Aorta (tissue), 5 donors: ENCODE results near the gene TSR2. TPM values are rescaled to one million over a fixed set of nuclear protein-coding genes. Genes with fewer than 3 reads are reported as not detected.

Source experiments
- ATAC-seq: fragments of 200-7000 bp; cut with Tn5 transposase; one replicate; pipeline ENCODE4 v1.9.1; 2022; ENCODE audit warnings: moderate library complexity; ENCODE audit not compliant: low FRiP score
- DNase-seq, 2 donors: peaks; one replicate each; pipeline ENCODE4 v3.0.0-alpha.2; 2020
- H3K27ac ChIP-seq, 2 donors: one replicate each; pipeline ENCODE4 v1.5.1; 2013; ENCODE audit warnings: low read length in 2 of 2, mild to moderate bottlenecking in 2 of 2, moderate library complexity in 2 of 2, control low read depth in 1 of 2, inconsistent platforms in 1 of 2, low read depth in 1 of 2
- H3K27me3 ChIP-seq, 2 donors: one replicate each; pipeline ENCODE4 v1.6.1; 2013; ENCODE audit warnings: control low read depth in 1 of 2, low read length in 1 of 2, mild to moderate bottlenecking in 1 of 2, moderate library complexity in 1 of 2; ENCODE audit not compliant: insufficient read depth in 2 of 2, control insufficient read depth in 1 of 2
- H3K36me3 ChIP-seq, 2 donors: one replicate each; pipeline ENCODE4 v1.6.1; 2013; ENCODE audit warnings: control low read depth in 1 of 2, low read length in 1 of 2, mild to moderate bottlenecking in 1 of 2; ENCODE audit not compliant: insufficient read depth in 2 of 2, control insufficient read depth in 1 of 2
- H3K4me1 ChIP-seq, 2 donors: one replicate each; pipeline ENCODE4 v1.6.1; 2013; ENCODE audit warnings: low read length in 2 of 2, control low read depth in 1 of 2, mild to moderate bottlenecking in 1 of 2, moderate library complexity in 1 of 2; ENCODE audit not compliant: insufficient read depth in 2 of 2, control insufficient read depth in 1 of 2
- H3K4me3 ChIP-seq, 2 donors: one replicate each; pipeline ENCODE4 v1.5.1; 2013; ENCODE audit warnings: low read length in 2 of 2, control low read depth in 1 of 2, mild to moderate bottlenecking in 1 of 2
- H3K9me3 ChIP-seq: one replicate; pipeline ENCODE4 v1.6.1; 2013; ENCODE audit warnings: mild to moderate bottlenecking, low read length; ENCODE audit not compliant: control insufficient read depth
- WGBS, 2 donors: extraction: QIAGEN DNeasy Blood & Tissue Kit; methylation state at CpG; one replicate each; pipeline ENCODE4 v1.1.7; 2013; 5-methylcytosine and 5-hydroxymethylcytosine counted together
- intact Hi-C, 2 donors: fragments of 100-400 bp; cut with DNase I; formaldehyde crosslinking; loops; one replicate each; pipeline versions ENCODE4 v1.14.2 to v1.15.0; 2022
- long read RNA-seq, 2 donors: library from polyadenylated mRNA; unstranded; transcript quantifications; one replicate each; pipeline ENCODE4 v2.0.0, GENCODE V29; 2020 to 2021
- polyA plus RNA-seq, 2 donors: library from polyadenylated mRNA; stranded (reverse); fragments of 200-250 nt; gene quantifications; one replicate each; pipeline ENCODE4 v1.2.3, GENCODE V29; 2013
- total RNA-seq, 2 donors: library from RNA; stranded (reverse); fragmentation: NEBNext Ultra II Directional; extraction: Animal tissue kit (Norgen Biotek cat#: 25700); gene quantifications; one replicate each; pipeline ENCODE4 v1.2.1, GENCODE V29; 2021
- donor health status: healthy with polysubstance abuse.
- donor health status: Bipolar disorder and iron deficiency.
- donor health status: DM: no; HTN: no; CAD: no.
- donor health status: DM: no; HTN: no; CAD: no.
- donor health status: DM: yes; HTN: yes; CAD: no.

Gene TSR2
- total RNA-seq (10 to 100 TPM; 39.5 to 42.7 TPM), polyA plus RNA-seq (100 to 1,000 TPM in 1 of 2 donors, 10 to 100 TPM in 1; 52.6 to 101 TPM)
- long read RNA-seq, donor 1, transcript TSR2-201 (5 exons, 1,534 nt): major isoform, 194 of 225 reads
- long read RNA-seq, donor 1, partial matches to known transcripts: 3 of 225 reads
- long read RNA-seq, donor 1, other reads (novel, unspliced or antisense): 28 of 225 reads
- long read RNA-seq, donor 2, transcript TSR2-201 (5 exons, 1,534 nt): major isoform, 44 of 48 reads
- long read RNA-seq, donor 2, partial matches to known transcripts: 1 of 48 reads
- long read RNA-seq, donor 2, other reads (novel, unspliced or antisense): 3 of 48 reads

- Histone ChIP-seq H3K4me3 (peak within 1 kb of the TSS; percentile 65 to 79), H3K27ac (no peak within 1 kb of the TSS), H3K36me3 (peaks cover 0 to 5% of the 10 kb centered on the region in 2 donors), H3K27me3 (no peaks in the 10 kb centered on the region), H3K4me1 (no peaks in the 10 kb centered on the region), H3K9me3 (no peaks in the 10 kb centered on the region)
- intact Hi-C loops: loop anchor here in 1 of 2 donors (10.0 kb wide), 2 partner anchors 95 to 395 kb away; partner anchors contain the start of genes GNL3L and PHF8
- peak; percentile 95 for ATAC-seq
- WGBS, 2 donors: 1 to 26% methylated on average over 40 of the region's 40 CpGs
- DNase-seq: peak; percentile 86 to 90
These were observed at the start of gene TSR2 for GRCh38 chrX:54439960-54440871. Gene TSR2, plus strand, starts transcription at chrX:54440404. Its CDS starts 18 bp downstream, at chrX:54440422.

GRCh38 chrX:54397113-54397512 is 43.1 kb upstream of the TSR2 start:
- Histone ChIP-seq H3K4me1 (no peaks in the 10 kb centered on the region), H3K9me3 (no peaks in the 10 kb centered on the region), H3K27me3 (no peaks in the 10 kb centered on the region), H3K4me3 (no peak overlapping the region), H3K36me3 (no peaks in the 10 kb centered on the region), H3K27ac (no peak overlapping the region)
- intact Hi-C loops: no loop called here
- 58 to 67% methylated on average over 1 of the region's 1 CpG for WGBS, 2 donors
- ATAC-seq: no peak
- DNase-seq: no peak

GRCh38 chrX:54407266-54407665 is 32.9 kb upstream of the TSR2 start:
- ATAC-seq (no peak), DNase-seq (no peak)
- Histone ChIP-seq H3K27me3 (no peaks in the 10 kb centered on the region), H3K4me1 (no peaks in the 10 kb centered on the region), H3K36me3 (no peaks in the 10 kb centered on the region), H3K9me3 (no peaks in the 10 kb centered on the region), H3K4me3 (no peak overlapping the region), H3K27ac (no peak overlapping the region)
- 46 to 49% methylated on average over 2 of the region's 2 CpGs for WGBS, 2 donors
- intact Hi-C loops: no loop called here

- H3K4me1 ChIP-seq: no peaks in the 10 kb centered on the region
- 54 to 65% methylated on average over 1 of the region's 1 CpG for WGBS, 2 donors
- no peaks in the 10 kb centered on the region for H3K27me3 ChIP-seq
- ATAC-seq: no peak
- H3K9me3 ChIP-seq: no peaks in the 10 kb centered on the region
- no peaks in the 10 kb centered on the region for H3K36me3 ChIP-seq
- no peak overlapping the region for H3K4me3 ChIP-seq
- intact Hi-C loops: no loop called here
- DNase-seq: no peak
- H3K27ac ChIP-seq: no peak overlapping the region
These were observed 28.5 kb upstream of the TSR2 start for GRCh38 chrX:54411732-54412131.

GRCh38 chrX:54413753-54414152 is 26.5 kb upstream of the TSR2 start:
- intact Hi-C loops: no loop called here
- Histone ChIP-seq H3K27me3 (no peaks in the 10 kb centered on the region), H3K9me3 (no peaks in the 10 kb centered on the region), H3K4me1 (no peaks in the 10 kb centered on the region), H3K4me3 (no peak overlapping the region), H3K27ac (no peak overlapping the region), H3K36me3 (no peaks in the 10 kb centered on the region)
- 84 to 88% methylated on average over 3 of the region's 3 CpGs for WGBS, 2 donors
- DNase-seq: no peak
- ATAC-seq: no peak

- H3K27ac ChIP-seq: no peak overlapping the region
- no peaks in the 10 kb centered on the region for H3K27me3 ChIP-seq
- no peak for DNase-seq
- no peaks in the 10 kb centered on the region for H3K9me3 ChIP-seq
- no peak for ATAC-seq
- H3K4me3 ChIP-seq: no peak overlapping the region
- WGBS, 2 donors: 24 to 53% methylated on average over 13 of the region's 13 CpGs
- H3K4me1 ChIP-seq: no peaks in the 10 kb centered on the region
- no peaks in the 10 kb centered on the region for H3K36me3 ChIP-seq
- intact Hi-C loops: no loop called here
These were observed 24.5 kb upstream of the TSR2 start for GRCh38 chrX:54415534-54416350.

GRCh38 chrX:54416965-54417364 is 23.2 kb upstream of the TSR2 start:
- no peaks in the 10 kb centered on the region for H3K27me3 ChIP-seq
- no peaks in the 10 kb centered on the region for H3K4me1 ChIP-seq
- ATAC-seq: no peak
- H3K36me3 ChIP-seq: no peaks in the 10 kb centered on the region
- intact Hi-C loops: no loop called here
- no peaks in the 10 kb centered on the region for H3K9me3 ChIP-seq
- no peak overlapping the region for H3K4me3 ChIP-seq
- 57 to 75% methylated on average over 2 of the region's 2 CpGs for WGBS, 2 donors
- H3K27ac ChIP-seq: no peak overlapping the region
- no peak for DNase-seq

- H3K4me1 ChIP-seq: no peaks in the 10 kb centered on the region
- WGBS, 2 donors: 36 to 50% methylated on average over 3 of the region's 3 CpGs
- H3K27ac ChIP-seq: no peak overlapping the region
- no peaks in the 10 kb centered on the region for H3K36me3 ChIP-seq
- H3K4me3 ChIP-seq: no peak overlapping the region
- DNase-seq (no peak), ATAC-seq (no peak)
- H3K9me3 ChIP-seq: no peaks in the 10 kb centered on the region
- H3K27me3 ChIP-seq: no peaks in the 10 kb centered on the region
- intact Hi-C loops: no loop called here
These were observed 20.5 kb upstream of the TSR2 start for GRCh38 chrX:54419559-54420302.
